ENCODE data around the gene NUP62. TPM values are rescaled to one million over a fixed set of nuclear protein-coding genes. Genes with fewer than 3 reads are reported as not detected.

Gene NUP62
- total and polyA plus RNA-seq, 2 of the 8 experiments (the other 6 are each of a cell fraction or from before 2014, with no cell fraction given) = 50.0 to 107 TPM

DNA sequence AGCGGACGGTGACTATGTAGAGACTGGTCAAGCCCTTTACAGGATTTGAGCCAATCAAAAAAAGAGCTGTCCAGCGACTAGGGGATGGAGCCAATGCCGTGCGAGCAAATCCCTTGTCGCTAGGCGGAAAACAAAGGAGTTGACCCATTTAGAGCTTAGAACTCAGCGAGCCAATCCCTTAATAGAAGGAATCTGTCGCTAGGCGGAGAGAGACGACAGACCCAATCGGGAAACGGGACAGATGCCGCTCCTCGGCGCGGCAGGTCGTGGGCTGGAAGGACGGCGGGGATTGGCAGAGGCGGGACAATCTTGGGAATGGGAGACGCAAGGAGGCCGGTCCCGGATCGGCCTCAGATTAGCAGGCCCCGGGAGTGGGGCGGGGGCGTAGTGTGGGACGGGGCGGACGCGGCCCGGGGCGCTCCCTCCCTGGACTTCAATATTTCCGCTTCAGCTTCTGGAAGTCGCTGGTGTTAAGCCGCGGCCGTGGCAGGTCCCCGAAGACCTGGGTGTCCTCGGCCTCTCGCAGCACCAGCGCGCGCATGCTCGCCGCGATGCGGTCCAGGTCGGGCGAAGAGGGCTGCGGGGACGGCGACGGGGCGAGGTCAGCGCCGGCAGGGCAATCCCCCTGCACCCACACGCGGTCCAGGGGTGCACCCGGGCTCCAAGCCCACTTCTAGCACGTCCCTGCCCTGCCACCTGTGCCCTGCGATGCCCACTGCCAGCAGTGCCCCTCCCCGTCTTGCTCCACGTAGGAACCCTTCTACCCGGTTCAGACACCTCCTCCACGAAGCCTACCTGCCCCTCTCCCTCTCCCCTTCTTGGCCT is 59.6 kb downstream of the NUP62 start (continued):
- TF ChIP-seq SIN3A (conservative IDR thresholded peaks at IDR 0.05 in 1 of 2, IDR thresholded peaks at IDR 0.05 in 1 of 2; ENCODE audit: low read depth in 1 of 2, low read length in 2 of 2) (0 out of 4 replicates have a peak, but pooled peaks have one; percentile 21 to 56), YY1 (IDR thresholded peaks at IDR 0.05; ENCODE audit: low read depth, low read length) (0 out of 2 replicates have a peak, but pooled peaks have one; percentile 35), CHD2 (IDR thresholded peaks at IDR 0.05; ENCODE audit: low read length) (peak; percentile 82), CREB1 (IDR thresholded peaks at IDR 0.05) (peak; percentile 83), GTF2F1 (IDR thresholded peaks at IDR 0.05; ENCODE audit: borderline replicate concordance, low read depth, low read length) (no peak), CBX5 (IDR thresholded peaks at IDR 0.05; ENCODE audit: low read depth, low read length) (no peak)
- TF ChIP-seq, protein P1, sequence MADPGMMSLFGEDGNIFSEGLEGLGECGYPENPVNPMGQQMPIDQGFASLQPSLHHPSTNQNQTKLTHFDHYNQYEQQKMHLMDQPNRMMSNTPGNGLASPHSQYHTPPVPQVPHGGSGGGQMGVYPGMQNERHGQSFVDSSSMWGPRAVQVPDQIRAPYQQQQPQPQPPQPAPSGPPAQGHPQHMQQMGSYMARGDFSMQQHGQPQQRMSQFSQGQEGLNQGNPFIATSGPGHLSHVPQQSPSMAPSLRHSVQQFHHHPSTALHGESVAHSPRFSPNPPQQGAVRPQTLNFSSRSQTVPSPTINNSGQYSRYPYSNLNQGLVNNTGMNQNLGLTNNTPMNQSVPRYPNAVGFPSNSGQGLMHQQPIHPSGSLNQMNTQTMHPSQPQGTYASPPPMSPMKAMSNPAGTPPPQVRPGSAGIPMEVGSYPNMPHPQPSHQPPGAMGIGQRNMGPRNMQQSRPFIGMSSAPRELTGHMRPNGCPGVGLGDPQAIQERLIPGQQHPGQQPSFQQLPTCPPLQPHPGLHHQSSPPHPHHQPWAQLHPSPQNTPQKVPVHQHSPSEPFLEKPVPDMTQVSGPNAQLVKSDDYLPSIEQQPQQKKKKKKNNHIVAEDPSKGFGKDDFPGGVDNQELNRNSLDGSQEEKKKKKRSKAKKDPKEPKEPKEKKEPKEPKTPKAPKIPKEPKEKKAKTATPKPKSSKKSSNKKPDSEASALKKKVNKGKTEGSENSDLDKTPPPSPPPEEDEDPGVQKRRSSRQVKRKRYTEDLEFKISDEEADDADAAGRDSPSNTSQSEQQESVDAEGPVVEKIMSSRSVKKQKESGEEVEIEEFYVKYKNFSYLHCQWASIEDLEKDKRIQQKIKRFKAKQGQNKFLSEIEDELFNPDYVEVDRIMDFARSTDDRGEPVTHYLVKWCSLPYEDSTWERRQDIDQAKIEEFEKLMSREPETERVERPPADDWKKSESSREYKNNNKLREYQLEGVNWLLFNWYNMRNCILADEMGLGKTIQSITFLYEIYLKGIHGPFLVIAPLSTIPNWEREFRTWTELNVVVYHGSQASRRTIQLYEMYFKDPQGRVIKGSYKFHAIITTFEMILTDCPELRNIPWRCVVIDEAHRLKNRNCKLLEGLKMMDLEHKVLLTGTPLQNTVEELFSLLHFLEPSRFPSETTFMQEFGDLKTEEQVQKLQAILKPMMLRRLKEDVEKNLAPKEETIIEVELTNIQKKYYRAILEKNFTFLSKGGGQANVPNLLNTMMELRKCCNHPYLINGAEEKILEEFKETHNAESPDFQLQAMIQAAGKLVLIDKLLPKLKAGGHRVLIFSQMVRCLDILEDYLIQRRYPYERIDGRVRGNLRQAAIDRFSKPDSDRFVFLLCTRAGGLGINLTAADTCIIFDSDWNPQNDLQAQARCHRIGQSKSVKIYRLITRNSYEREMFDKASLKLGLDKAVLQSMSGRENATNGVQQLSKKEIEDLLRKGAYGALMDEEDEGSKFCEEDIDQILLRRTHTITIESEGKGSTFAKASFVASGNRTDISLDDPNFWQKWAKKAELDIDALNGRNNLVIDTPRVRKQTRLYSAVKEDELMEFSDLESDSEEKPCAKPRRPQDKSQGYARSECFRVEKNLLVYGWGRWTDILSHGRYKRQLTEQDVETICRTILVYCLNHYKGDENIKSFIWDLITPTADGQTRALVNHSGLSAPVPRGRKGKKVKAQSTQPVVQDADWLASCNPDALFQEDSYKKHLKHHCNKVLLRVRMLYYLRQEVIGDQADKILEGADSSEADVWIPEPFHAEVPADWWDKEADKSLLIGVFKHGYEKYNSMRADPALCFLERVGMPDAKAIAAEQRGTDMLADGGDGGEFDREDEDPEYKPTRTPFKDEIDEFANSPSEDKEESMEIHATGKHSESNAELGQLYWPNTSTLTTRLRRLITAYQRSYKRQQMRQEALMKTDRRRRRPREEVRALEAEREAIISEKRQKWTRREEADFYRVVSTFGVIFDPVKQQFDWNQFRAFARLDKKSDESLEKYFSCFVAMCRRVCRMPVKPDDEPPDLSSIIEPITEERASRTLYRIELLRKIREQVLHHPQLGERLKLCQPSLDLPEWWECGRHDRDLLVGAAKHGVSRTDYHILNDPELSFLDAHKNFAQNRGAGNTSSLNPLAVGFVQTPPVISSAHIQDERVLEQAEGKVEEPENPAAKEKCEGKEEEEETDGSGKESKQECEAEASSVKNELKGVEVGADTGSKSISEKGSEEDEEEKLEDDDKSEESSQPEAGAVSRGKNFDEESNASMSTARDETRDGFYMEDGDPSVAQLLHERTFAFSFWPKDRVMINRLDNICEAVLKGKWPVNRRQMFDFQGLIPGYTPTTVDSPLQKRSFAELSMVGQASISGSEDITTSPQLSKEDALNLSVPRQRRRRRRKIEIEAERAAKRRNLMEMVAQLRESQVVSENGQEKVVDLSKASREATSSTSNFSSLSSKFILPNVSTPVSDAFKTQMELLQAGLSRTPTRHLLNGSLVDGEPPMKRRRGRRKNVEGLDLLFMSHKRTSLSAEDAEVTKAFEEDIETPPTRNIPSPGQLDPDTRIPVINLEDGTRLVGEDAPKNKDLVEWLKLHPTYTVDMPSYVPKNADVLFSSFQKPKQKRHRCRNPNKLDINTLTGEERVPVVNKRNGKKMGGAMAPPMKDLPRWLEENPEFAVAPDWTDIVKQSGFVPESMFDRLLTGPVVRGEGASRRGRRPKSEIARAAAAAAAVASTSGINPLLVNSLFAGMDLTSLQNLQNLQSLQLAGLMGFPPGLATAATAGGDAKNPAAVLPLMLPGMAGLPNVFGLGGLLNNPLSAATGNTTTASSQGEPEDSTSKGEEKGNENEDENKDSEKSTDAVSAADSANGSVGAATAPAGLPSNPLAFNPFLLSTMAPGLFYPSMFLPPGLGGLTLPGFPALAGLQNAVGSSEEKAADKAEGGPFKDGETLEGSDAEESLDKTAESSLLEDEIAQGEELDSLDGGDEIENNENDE (IDR thresholded peaks at IDR 0.05; ENCODE audit: insufficient replicate concordance, low read length) = no peak
- TF ChIP-seq, protein P2, sequence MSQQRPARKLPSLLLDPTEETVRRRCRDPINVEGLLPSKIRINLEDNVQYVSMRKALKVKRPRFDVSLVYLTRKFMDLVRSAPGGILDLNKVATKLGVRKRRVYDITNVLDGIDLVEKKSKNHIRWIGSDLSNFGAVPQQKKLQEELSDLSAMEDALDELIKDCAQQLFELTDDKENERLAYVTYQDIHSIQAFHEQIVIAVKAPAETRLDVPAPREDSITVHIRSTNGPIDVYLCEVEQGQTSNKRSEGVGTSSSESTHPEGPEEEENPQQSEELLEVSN (IDR thresholded peaks at IDR 0.05) = peak; percentile 63; the same call in 1 of the 2 replicates
- TF ChIP-seq, protein P3, sequence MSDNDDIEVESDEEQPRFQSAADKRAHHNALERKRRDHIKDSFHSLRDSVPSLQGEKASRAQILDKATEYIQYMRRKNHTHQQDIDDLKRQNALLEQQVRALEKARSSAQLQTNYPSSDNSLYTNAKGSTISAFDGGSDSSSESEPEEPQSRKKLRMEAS (IDR thresholded peaks at IDR 0.05) = peak; percentile 85

All from H1 (cell line).